A549 (cell line): ENCODE data around the gene FANCC. TPM values are rescaled to one million over a fixed set of nuclear protein-coding genes. Genes with fewer than 3 reads are reported as not detected.

Source experiments
- ATAC-seq, 2 experiments: fragments of 200-7000 bp in 1 of 2; fragments of >200 bp in 1 of 2; cut with Nextera tagmentation in 1 of 2; cut with Tn5 transposase in 1 of 2; 3 replicates each; pipeline versions ENCODE4 v1.8.0 to v1.9.1; 2018 to 2020; ENCODE audit warnings: mild to moderate bottlenecking in 1 of 2, moderate library complexity in 1 of 2
- CTCF ChIA-PET: fragments of 300-600 bp; sonication (Branson Sonifier 250); formaldehyde crosslinking; extraction: SDS; loops from one replicate; lab custom pipeline; 2021; ENCODE audit warnings: antibody characterized with exemption, inconsistent platforms; lab: Yijun Ruan, JAX
- POLR2A ChIA-PET: fragments of 350-600 bp; formaldehyde crosslinking; extraction: SDS; loops from one replicate; lab custom pipeline; 2021; ENCODE audit warnings: antibody characterized with exemption, inconsistent platforms; lab: Yijun Ruan, JAX
- DNase-seq, 2 experiments: peaks; one replicate each; pipeline versions ENCODE4 v3.0.0 to v3.0.0-alpha.2; 2011 to 2016; ENCODE audit warnings: low read depth in 1 of 2, low spot score in 1 of 2
- FAIRE-seq: peaks from 2 replicates; lab custom pipeline; 2011; peaks lifted over from hg19 to GRCh38; lab: Jason Lieb, UNC
- H3K27ac ChIP-seq, 2 experiments: fragments of >200 bp; sonication (Bioruptor Twin); formaldehyde crosslinking; 3 replicates each; pipeline ENCODE4 v1.5.1; 2016 to 2017
- H3K4me1 ChIP-seq: fragments of >200 bp; sonication (Bioruptor Twin); formaldehyde crosslinking; 3 replicates; pipeline ENCODE4 v1.6.1; 2016
- H3K4me2 ChIP-seq: fragments of >200 bp; sonication (Bioruptor Twin); formaldehyde crosslinking; 3 replicates; pipeline ENCODE4 v1.6.1; 2016
- H3K4me3 ChIP-seq: fragments of >200 bp; sonication (Bioruptor Twin); formaldehyde crosslinking; 3 replicates; pipeline ENCODE4 v1.5.1; 2016
- H3K9me3 ChIP-seq: fragments of >200 bp; sonication (Bioruptor Twin); formaldehyde crosslinking; 3 replicates; pipeline ENCODE4 v1.6.1; 2016
- CHD4 ChIP-seq: fragments of 200-600 bp; sonication (generic); IDR thresholded peaks from 2 replicates; pipeline ENCODE4 v1.6.1; 2016; ENCODE audit warnings: antibody characterized with exemption, mild to moderate bottlenecking, borderline replicate concordance
- EHMT2 ChIP-seq: fragments of 200-600 bp; sonication (generic); IDR thresholded peaks from 2 replicates; pipeline ENCODE4 v1.6.1; 2016; ENCODE audit warnings: antibody characterized with exemption, low read depth, mild to moderate bottlenecking, moderate library complexity
- FOSL2 ChIP-seq, 2 experiments: fragments of 450-650 bp in 1 of 2; fragments of >200 bp in 1 of 2; sonication (Bioruptor Twin) in 1 of 2; formaldehyde crosslinking; IDR thresholded peaks; 2 replicates each; pipeline versions ENCODE4 v1.5.0 to v1.6.1; 2016 to 2020; ENCODE audit warnings: mild to moderate bottlenecking in 1 of 2, moderate library complexity in 1 of 2
- HDAC2 ChIP-seq: fragments of 200-600 bp; sonication (generic); IDR thresholded peaks from 2 replicates; pipeline ENCODE4 v1.6.1; 2016
- KDM1A ChIP-seq: fragments of 200-600 bp; sonication (generic); IDR thresholded peaks from 2 replicates; pipeline ENCODE4 v1.6.1; 2016; ENCODE audit warnings: low read depth, mild to moderate bottlenecking
- NR3C1 ChIP-seq: fragments of >200 bp; sonication (Bioruptor Twin); formaldehyde crosslinking; IDR thresholded peaks from 3 replicates; pipeline ENCODE4 v1.6.1; 2017
- PHF8 ChIP-seq: fragments of 200-600 bp; sonication (generic); IDR thresholded peaks from 2 replicates; pipeline ENCODE4 v1.6.1; 2016; ENCODE audit warnings: low read depth, mild to moderate bottlenecking, antibody characterized with exemption, moderate library complexity, borderline replicate concordance
- POLR2A ChIP-seq: IDR thresholded peaks from 2 replicates; pipeline ENCODE4 v1.6.1; 2012; ENCODE audit warnings: mild to moderate bottlenecking, low read length
- RAD21 ChIP-seq, 2 experiments: fragments of >200 bp in 1 of 2; sonication (Bioruptor Twin) in 1 of 2; formaldehyde crosslinking in 1 of 2; IDR thresholded peaks in 1 of 2; conservative IDR thresholded peaks in 1 of 2; 2 replicates in 1 of 2; 3 replicates in 1 of 2; pipeline ENCODE4 v1.6.1; 2012 to 2018; ENCODE audit warnings: inconsistent platforms in 1 of 2
- SMC3 ChIP-seq: fragments of >200 bp; sonication (Bioruptor Twin); formaldehyde crosslinking; IDR thresholded peaks from 3 replicates; pipeline ENCODE4 v1.6.1; 2018; ENCODE audit warnings: inconsistent platforms
- TP53 ChIP-seq: fragments of 250-450 bp; sonication (Bioruptor Pico); IDR thresholded peaks from 2 replicates; pipeline ENCODE4 v1.5.0; 2021; ENCODE audit warnings: mild to moderate bottlenecking, moderate library complexity
- ZC3H11A ChIP-seq: fragments of 450-650 bp; IDR thresholded peaks from 2 replicates; pipeline ENCODE4 v1.6.1; 2014; ENCODE audit warnings: antibody characterized with exemption, mild to moderate bottlenecking
- ZSCAN20 ChIP-seq: fragments of 250-450 bp; sonication (Bioruptor Pico); IDR thresholded peaks from 2 replicates; pipeline ENCODE4 v1.8.0; 2022; ENCODE audit warnings: mild to moderate bottlenecking, moderate library complexity
- WGBS: methylation state at CpG from one replicate; pipeline ENCODE4 v1.1.6; 2017; ENCODE audit errors: missing lambda C conversion rate; 5-methylcytosine and 5-hydroxymethylcytosine counted together
- polyA plus RNA-seq, 4 experiments: library from polyadenylated mRNA; depleted of rRNA in 3 of 4; stranded (reverse); fragments of >200 nt; fragmentation: RNase III in 1 of 4; extraction: RNeasy Plus Mini Kit Qiagen cat#74134 plus additional on column Dnase treatment in 1 of 4; gene quantifications; 2 replicates in 3 of 4; 3 replicates in 1 of 4; pipeline ENCODE4 v1.2.3, GENCODE V29; 2011 to 2017
- TF ChIP-seq, protein P1 (sequence below): fragments of 450-650 bp; IDR thresholded peaks from 2 replicates; pipeline ENCODE4 v1.6.1; 2014; ENCODE audit warnings: antibody characterized with exemption
- TF ChIP-seq, protein P2 (sequence below): fragments of 150-350 bp; IDR thresholded peaks from 2 replicates; pipeline ENCODE4 v1.6.1; 2014; ENCODE audit warnings: low read depth, mild to moderate bottlenecking, low read length

Gene FANCC
- polyA plus RNA-seq, 2 of the 4 experiments (the other 2 are of a cell fraction), result 13.5 to 24.9 TPM

DNA sequence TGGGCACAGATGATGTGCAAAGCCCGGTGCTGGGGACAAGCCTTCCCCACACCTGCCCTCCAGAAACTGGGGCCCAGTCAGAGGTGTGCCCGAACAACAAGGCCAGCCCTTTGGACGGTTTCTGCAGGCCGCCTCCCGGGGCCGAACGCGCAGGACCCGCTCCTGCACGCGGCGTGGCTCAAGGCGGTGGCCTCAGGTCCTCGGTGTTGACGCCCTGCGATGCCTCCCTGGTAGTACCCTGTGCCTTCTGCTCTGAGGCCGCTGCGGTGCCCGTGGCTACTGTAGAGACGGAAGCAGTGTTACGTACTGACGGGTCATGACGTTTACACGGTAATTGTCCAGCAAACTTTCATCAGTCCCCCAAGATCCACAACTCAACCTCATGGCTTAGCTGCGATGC, 33.5 kb upstream of the FANCC start:
- ChIA-PET POLR2A (interaction anchor here (0.5 kb wide), 1 partner anchor 27 kb away, joined by 3 read pairs; no protein-coding TSS in a partner anchor), CTCF (interaction anchor here (2.5 to 3.3 kb wide), 2 partner anchors 10 to 15 kb away, joined by 10 to 12 read pairs; no protein-coding TSS in a partner anchor)
- 91% methylated on average over 25 of the region's 25 CpGs for whole genome bisulfite sequencing
- Histone ChIP-seq H3K4me1 (no peaks in the 10 kb centered on the region), H3K27ac (no peak overlapping the region), H3K4me2 (no peak overlapping the region), H3K4me3 (no peak overlapping the region), H3K9me3 (no peaks in the 10 kb centered on the region)
- no peak for TF ChIP-seq SMC3
- no peak for TF ChIP-seq TP53
- no peak for TF ChIP-seq POLR2A
- TF ChIP-seq ZC3H11A, result no peak
- TF ChIP-seq PHF8, result no peak
- no peak for TF ChIP-seq CHD4
- TF ChIP-seq, protein P1, sequence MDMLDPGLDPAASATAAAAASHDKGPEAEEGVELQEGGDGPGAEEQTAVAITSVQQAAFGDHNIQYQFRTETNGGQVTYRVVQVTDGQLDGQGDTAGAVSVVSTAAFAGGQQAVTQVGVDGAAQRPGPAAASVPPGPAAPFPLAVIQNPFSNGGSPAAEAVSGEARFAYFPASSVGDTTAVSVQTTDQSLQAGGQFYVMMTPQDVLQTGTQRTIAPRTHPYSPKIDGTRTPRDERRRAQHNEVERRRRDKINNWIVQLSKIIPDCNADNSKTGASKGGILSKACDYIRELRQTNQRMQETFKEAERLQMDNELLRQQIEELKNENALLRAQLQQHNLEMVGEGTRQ, result no peak
- TF ChIP-seq EHMT2, result no peak
- TF ChIP-seq, protein P2, sequence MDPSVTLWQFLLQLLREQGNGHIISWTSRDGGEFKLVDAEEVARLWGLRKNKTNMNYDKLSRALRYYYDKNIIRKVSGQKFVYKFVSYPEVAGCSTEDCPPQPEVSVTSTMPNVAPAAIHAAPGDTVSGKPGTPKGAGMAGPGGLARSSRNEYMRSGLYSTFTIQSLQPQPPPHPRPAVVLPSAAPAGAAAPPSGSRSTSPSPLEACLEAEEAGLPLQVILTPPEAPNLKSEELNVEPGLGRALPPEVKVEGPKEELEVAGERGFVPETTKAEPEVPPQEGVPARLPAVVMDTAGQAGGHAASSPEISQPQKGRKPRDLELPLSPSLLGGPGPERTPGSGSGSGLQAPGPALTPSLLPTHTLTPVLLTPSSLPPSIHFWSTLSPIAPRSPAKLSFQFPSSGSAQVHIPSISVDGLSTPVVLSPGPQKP, result no peak
- FAIRE-seq, result no peak
- no peak for DNase-seq
- no peak for ATAC-seq

DNA sequence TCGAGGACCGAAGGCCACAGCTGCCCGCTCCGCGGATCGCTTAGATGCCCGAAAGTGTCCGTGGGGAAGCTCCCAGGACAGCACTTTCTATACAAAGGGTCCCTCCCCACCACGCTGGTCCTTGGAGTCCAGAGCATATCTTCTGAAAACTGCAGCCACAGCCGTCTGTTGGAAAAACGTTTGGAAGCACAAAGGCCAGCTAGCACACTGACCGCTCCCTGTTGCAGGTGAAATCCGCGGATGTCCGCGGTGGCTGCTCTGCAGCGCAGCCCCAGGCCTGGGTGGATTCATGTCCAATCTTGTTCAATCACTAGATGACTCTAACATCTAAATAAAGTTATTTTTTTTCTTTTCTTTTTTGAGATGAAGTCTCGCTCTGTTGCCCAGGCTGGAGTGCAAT, 32.8 kb upstream of the FANCC start:
- H3K27ac ChIP-seq, result no peak overlapping the region
- ATAC-seq, result no peak
- H3K4me2 ChIP-seq, result no peak overlapping the region
- H3K4me1 ChIP-seq, result no peaks in the 10 kb centered on the region
- 90% methylated on average over 18 of the region's 18 CpGs for WGBS
- no peak overlapping the region for H3K4me3 ChIP-seq
- CTCF ChIA-PET, result interaction anchor here (2.5 to 3.3 kb wide), 2 partner anchors 9 to 14 kb away, joined by 10 to 12 read pairs; no protein-coding TSS in a partner anchor
- POLR2A ChIA-PET, result interaction anchor here (0.5 kb wide), 1 partner anchor 26 kb away, joined by 3 read pairs; no protein-coding TSS in a partner anchor
- no peak for FAIRE-seq
- H3K9me3 ChIP-seq, result no peaks in the 10 kb centered on the region
- TF ChIP-seq CHD4, result no peak
- no peak for DNase-seq

DNA sequence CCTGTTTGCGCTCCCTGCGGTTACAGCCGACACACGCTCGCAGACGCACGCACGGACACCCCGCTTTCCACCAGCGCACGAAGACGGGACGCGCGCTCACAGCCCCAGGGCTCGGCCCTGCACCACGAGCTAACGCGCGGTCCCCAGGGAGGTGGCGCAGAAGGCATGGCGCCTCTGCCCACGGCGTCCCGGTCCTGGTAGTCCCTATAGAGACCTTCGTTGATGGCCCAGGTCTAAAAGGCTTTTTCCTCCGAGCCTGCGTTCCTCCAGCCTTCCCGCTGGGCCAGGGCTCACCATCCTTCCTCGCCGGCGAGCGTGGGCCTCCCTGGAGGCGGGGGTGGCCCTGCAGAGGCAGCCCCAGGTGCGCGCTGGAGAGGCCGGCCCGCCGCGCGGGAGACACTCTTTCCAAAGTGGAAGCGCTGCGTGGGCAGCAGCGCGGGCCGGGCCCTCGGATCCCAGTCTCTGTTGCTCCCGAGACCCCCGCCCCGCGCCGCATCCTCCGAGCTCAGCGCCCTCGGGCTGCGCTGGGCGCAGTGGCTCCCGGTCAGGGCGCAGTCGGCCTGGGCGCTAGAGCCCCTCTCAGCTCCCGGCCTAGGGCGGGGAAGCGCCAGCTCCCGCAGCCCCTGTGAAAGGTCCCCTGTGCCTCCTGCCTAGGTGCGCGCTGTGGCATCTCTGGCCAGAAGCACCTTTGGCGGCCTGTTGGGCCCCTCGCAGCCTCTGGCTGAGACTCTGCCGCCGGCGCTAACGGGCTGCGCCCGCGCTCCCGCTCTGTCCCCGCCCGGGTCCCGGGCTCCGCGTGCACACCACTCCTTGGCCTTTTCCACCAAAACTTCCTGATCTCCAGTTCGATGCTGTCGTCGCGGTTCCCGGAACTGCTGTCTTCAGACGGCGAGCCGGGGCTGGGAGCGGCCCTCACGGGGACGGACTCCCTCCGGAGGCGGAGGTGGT, 31.9 kb upstream of the FANCC start:
- H3K9me3 ChIP-seq, result no peaks in the 10 kb centered on the region
- no peak overlapping the region for H3K4me2 ChIP-seq
- 94% methylated on average over 90 of the region's 95 CpGs for WGBS
- H3K27ac ChIP-seq, result no peak overlapping the region
- ATAC-seq, result no peak
- TF ChIP-seq FOSL2 (IDR thresholded peaks at IDR 0.05) (no peak), FOSL2 (CRISPR knock-in tag; IDR thresholded peaks at IDR 0.05) (no peak), RAD21 (conservative IDR thresholded peaks at IDR 0.05 in 1 of 2, IDR thresholded peaks at IDR 0.05 in 1 of 2) (no peak), ZC3H11A (no peak), NR3C1 (no peak), CHD4 (no peak), HDAC2 (no peak), ZSCAN20 (CRISPR knock-in tag) (no peak), KDM1A (no peak)
- CTCF ChIA-PET, result interaction anchor here (0.7 to 3.3 kb wide), 3 partner anchors 13 to 87 kb away, joined by 4 to 12 read pairs (median 6); no protein-coding TSS in a partner anchor
- FAIRE-seq, result no peak
- no peak for DNase-seq
- POLR2A ChIA-PET, result no interaction called here
- H3K4me1 ChIP-seq, result no peaks in the 10 kb centered on the region
- no peak overlapping the region for H3K4me3 ChIP-seq

DNA sequence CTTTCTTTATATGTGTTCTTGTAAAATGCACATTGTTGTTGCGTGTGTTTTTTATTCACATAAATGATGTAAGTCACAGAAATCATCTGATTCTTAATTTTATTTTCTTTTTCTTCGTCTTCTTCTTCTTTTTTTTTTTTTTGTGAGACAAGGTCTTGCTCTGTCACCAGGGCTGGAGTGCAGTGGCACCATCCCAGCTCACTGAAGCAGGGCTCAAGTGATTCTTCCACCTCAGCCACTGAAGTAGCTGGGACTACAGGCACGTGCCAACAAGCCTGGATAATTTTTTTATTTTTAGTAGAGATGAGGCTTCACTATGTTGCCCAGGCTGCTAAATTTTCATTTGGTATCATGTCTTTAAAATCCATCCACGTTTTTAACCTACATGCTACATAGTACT, 28.5 kb upstream of the FANCC start:
- no peak for TF ChIP-seq KDM1A
- TF ChIP-seq POLR2A, result no peak
- Histone ChIP-seq H3K9me3 (no peaks in the 10 kb centered on the region), H3K4me1 (no peaks in the 10 kb centered on the region), H3K27ac (no peak overlapping the region), H3K4me3 (no peak overlapping the region), H3K4me2 (no peak overlapping the region)
- ChIA-PET CTCF (interaction anchor here (0.7 to 1.4 kb wide), 3 partner anchors 9 to 873 kb away, joined by 3 read pairs; no protein-coding TSS in a partner anchor), POLR2A (no interaction called here)
- no peak for DNase-seq
- ATAC-seq, result no peak
- FAIRE-seq, result no peak
- WGBS, result 63% methylated on average over 4 of the region's 4 CpGs
